MCF 10A (cell line): Measurements from ENCODE around the gene GADD45B. TPM values are rescaled to one million over a fixed set of nuclear protein-coding genes. Genes with fewer than 3 reads are reported as not detected.

Experiments used
- BruUV-seq: library from RNA; stranded (reverse); fragments of 400-500 nt; replicated peaks from 2 replicates; lab custom pipeline; 2021; lab: Mats Ljungman, UMichigan
- CTCF ChIA-PET: fragments of 300-600 bp; sonication (Branson Sonifier 250); formaldehyde crosslinking; extraction: SDS; loops from one replicate; lab custom pipeline; 2021; ENCODE audit warnings: antibody characterized with exemption, inconsistent platforms; lab: Yijun Ruan, JAX
- POLR2A ChIA-PET: fragments of 300-600, 350-650 bp; sonication (Branson Sonifier 250); formaldehyde crosslinking; extraction: SDS; loops from one replicate; lab custom pipeline; 2020; ENCODE audit warnings: antibody characterized with exemption, inconsistent platforms; lab: Yijun Ruan, JAX
- DNase-seq: peaks from one replicate; pipeline ENCODE4 v3.0.0-alpha.2; 2018; ENCODE audit not compliant: unreplicated experiment
- H3K27ac Mint-ChIP-seq: one replicate; pipeline ENCODE4 v1.8.0; 2022; ENCODE audit warnings: mild to moderate bottlenecking, low read depth, mixed read lengths; ENCODE audit not compliant: unreplicated experiment
- H3K27me3 Mint-ChIP-seq: one replicate; pipeline ENCODE4 v1.8.0; 2022; ENCODE audit warnings: mixed read lengths; ENCODE audit not compliant: insufficient read depth, unreplicated experiment
- H3K36me3 Mint-ChIP-seq: one replicate; pipeline ENCODE4 v1.8.0; 2022; ENCODE audit warnings: mild to moderate bottlenecking, moderate library complexity, mixed read lengths; ENCODE audit not compliant: insufficient read depth, unreplicated experiment
- H3K4me1 Mint-ChIP-seq: one replicate; pipeline ENCODE4 v1.8.0; 2022; ENCODE audit warnings: mixed read lengths; ENCODE audit not compliant: insufficient read depth, unreplicated experiment
- H3K4me3 Mint-ChIP-seq: one replicate; pipeline ENCODE4 v1.8.0; 2022; ENCODE audit warnings: mild to moderate bottlenecking, moderate library complexity, mixed read lengths; ENCODE audit not compliant: unreplicated experiment
- H3K9me3 Mint-ChIP-seq: one replicate; pipeline ENCODE4 v1.8.0; 2022; ENCODE audit warnings: mixed read lengths; ENCODE audit not compliant: unreplicated experiment
- intact Hi-C: fragments of 100-400 bp; cut with micrococcal nuclease; formaldehyde crosslinking; loops from 2 replicates; pipeline ENCODE4 v1.14.1; 2022
- total RNA-seq: library from RNA; stranded (reverse); gene quantifications from 2 replicates; pipeline ENCODE4 v1.2.3, GENCODE V29; 2022
- TF ChIP-seq, protein P1 (sequence below): fragments of 200-600 bp; IDR thresholded peaks from one replicate; pipeline ENCODE4 v1.8.0; 2022; ENCODE audit warnings: antibody characterized with exemption, mild to moderate bottlenecking; ENCODE audit not compliant: unreplicated experiment

The GADD45B gene
- total RNA-seq, 1 experiment from 2014 or later = 53.8 TPM

DNA sequence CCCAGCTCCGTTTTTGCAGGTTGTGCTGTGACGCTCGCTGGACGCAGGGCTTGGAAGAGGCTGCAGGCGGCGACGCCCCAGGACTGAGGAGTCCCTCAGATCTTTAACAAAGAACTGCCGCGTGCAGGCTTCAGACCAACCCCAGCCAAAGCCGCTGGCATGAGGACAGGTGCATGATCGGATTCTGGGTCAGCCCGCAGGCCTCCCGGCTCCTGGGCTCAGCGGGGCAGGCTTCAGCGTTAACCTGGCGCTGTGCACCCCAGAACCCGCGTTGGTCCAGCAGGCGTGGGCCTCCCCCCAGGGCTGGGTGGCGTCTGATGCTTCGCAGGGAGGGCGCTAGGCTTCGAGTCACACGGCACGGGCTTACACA lies 47.6 kb upstream of the GADD45B start:
- Mint-ChIP-seq H3K36me3 (peaks cover 40% of the 10 kb centered on the region), H3K4me1 (no peaks in the 10 kb centered on the region), H3K27me3 (no peaks in the 10 kb centered on the region), H3K27ac (no peak overlapping the region), H3K4me3 (peak overlapping the region; percentile 93), H3K9me3 (no peaks in the 10 kb centered on the region)
- intact Hi-C loops = no loop called here
- CTCF ChIA-PET = interaction anchor here (0.6 to 1.2 kb wide), 3 partner anchors 56 to 205 kb away, joined by 3 read pairs; no protein-coding TSS in a partner anchor
- POLR2A ChIA-PET = interaction anchor here (0.6 to 2.9 kb wide), 27 partner anchors 8 to 299 kb away, joined by 3 to 43 read pairs (median 4); partner anchors contain the start of genes GADD45B, LMNB2 and PLEKHJ1
- TSS peak; percentile 7 for BruUV-seq
- DNase-seq = no peak
- TF ChIP-seq, protein P1, sequence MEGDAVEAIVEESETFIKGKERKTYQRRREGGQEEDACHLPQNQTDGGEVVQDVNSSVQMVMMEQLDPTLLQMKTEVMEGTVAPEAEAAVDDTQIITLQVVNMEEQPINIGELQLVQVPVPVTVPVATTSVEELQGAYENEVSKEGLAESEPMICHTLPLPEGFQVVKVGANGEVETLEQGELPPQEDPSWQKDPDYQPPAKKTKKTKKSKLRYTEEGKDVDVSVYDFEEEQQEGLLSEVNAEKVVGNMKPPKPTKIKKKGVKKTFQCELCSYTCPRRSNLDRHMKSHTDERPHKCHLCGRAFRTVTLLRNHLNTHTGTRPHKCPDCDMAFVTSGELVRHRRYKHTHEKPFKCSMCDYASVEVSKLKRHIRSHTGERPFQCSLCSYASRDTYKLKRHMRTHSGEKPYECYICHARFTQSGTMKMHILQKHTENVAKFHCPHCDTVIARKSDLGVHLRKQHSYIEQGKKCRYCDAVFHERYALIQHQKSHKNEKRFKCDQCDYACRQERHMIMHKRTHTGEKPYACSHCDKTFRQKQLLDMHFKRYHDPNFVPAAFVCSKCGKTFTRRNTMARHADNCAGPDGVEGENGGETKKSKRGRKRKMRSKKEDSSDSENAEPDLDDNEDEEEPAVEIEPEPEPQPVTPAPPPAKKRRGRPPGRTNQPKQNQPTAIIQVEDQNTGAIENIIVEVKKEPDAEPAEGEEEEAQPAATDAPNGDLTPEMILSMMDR = no peak

DNA sequence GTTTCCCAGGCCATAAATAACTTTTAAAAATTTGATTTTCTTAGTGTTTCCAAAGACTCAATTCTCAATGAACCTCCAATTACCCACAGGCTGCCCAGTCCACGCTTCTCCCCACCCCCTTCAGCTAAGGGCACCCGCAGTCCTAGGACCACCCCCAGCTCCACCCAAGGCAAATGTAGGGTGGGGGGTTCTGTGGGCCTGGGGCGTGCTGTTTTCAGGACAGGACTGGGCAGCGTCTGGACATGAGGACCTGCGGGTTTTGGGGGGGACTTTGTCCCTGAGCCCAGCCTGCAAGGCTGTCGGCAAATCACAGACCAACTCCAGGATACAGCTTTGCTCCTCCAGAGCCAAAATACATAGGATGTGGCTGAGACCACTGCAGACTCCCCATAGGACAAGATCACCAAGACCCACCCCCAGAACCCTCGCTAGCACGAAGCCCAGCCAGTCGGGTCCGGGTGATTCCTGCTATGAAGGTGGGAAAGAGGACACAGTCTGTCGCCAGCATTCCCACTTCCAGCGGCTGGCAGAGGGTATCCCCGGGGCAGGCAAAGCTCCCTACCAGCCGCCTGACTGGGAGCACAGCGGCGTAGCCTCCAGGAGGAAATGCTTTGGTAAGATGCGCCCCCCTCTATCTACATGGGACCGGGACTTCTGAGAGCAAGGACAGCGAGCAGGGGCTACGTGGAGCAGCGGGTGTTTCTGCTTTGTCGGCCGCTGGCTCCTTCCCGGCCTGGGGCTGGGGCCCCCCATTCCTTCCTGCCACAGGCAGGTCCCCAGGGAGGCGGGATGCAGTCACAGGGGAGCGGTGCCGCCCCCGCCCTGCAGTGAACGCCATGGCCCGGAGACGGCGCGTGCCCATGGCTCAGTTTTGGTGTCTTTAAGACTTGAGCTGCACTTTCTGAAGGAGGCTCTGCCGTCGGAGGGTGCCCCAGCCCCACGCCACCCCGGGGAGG lies 46.9 kb upstream of the GADD45B start:
- intact Hi-C loops = no loop called here
- BruUV-seq = no TSS peak
- Mint-ChIP-seq H3K27me3 (no peaks in the 10 kb centered on the region), H3K9me3 (no peaks in the 10 kb centered on the region), H3K36me3 (peaks cover 46% of the 10 kb centered on the region), H3K4me1 (no peaks in the 10 kb centered on the region), H3K4me3 (no peak overlapping the region), H3K27ac (no peak overlapping the region)
- ChIA-PET POLR2A (interaction anchor here (0.7 to 2.9 kb wide), 6 partner anchors 28 to 300 kb away, joined by 3 to 43 read pairs (median 6); partner anchors contain the start of genes GADD45B and LMNB2), CTCF (interaction anchor here (0.6 to 1.2 kb wide), 4 partner anchors 140 to 206 kb away, joined by 3 to 4 read pairs (median 3); no protein-coding TSS in a partner anchor)
- TF ChIP-seq, protein P1 = no peak
- no peak for DNase-seq

DNA sequence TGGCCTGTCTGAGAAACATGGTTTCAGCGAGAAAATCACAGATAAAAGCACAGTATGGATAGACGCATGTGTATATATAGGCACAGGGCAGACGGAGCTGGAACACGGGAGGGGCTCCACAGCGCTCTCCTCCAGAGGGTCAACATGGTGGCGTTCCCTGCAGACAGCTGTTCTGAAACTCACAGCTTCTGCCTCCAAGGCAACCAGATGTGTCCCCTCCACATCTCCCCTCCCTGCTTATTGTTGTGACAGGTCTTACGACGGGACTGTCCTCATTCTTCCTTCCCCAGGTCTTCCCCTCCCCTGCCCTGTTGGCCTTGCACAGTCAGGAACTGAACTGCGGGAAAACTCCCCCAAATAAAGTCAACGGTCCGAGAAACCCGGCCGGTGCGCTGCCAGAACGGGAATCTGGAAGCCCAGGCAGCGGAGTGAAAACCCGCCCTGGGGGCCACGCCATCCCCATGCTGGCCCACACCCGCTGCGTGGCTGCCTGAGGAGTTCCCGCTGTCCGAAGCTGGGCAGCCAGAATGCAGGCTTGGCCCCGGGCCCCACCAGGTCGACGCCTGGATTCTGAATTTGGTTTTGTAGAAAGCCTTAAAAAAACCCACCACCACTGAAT lies 45.9 kb upstream of the GADD45B start:
- no TSS peak for BruUV-seq
- Mint-ChIP-seq H3K4me3 (no peak overlapping the region), H3K36me3 (peaks cover 53% of the 10 kb centered on the region), H3K27ac (no peak overlapping the region), H3K9me3 (no peaks in the 10 kb centered on the region), H3K27me3 (no peaks in the 10 kb centered on the region), H3K4me1 (no peaks in the 10 kb centered on the region)
- no peak for DNase-seq
- TF ChIP-seq, protein P1 = no peak
- intact Hi-C loops = no loop called here
- POLR2A ChIA-PET = interaction anchor here (1.0 kb wide), 1 partner anchor 46 kb away, joined by 3 read pairs; the partner anchor contains the start of gene GADD45B
- CTCF ChIA-PET = interaction anchor here (0.6 to 0.7 kb wide), 2 partner anchors 141 to 205 kb away, joined by 3 to 4 read pairs; no protein-coding TSS in a partner anchor
